A673 (cell line): ENCODE data around the gene MYL1.

Experiments used
- CTCF ChIP-seq: fragments of 300-800, 200-600 bp; sonication (generic); conservative IDR thresholded peaks from 2 replicates; pipeline ENCODE4 v1.5.1; 2017; ENCODE audit warnings: low read depth, mild to moderate bottlenecking, antibody characterized with exemption, low read length, moderate library complexity, mixed read lengths
- EZH2 ChIP-seq: fragments of 200-600 bp; sonication (generic); IDR thresholded peaks from 2 replicates; pipeline ENCODE4 v1.6.1; 2017; ENCODE audit warnings: borderline replicate concordance, low read depth, mild to moderate bottlenecking, mixed read lengths, antibody characterized with exemption, low read length; ENCODE audit not compliant: poor library complexity, severe bottlenecking

GRCh38 chr2:210259687-210260086 is 55.3 kb downstream of the MYL1 start:
- TF ChIP-seq CTCF = no peak
- TF ChIP-seq EZH2 = no peak
